ENCODE data around the gene EFCAB9. TPM values are rescaled to one million over a fixed set of nuclear protein-coding genes. Genes with fewer than 3 reads are reported as not detected.

Gene EFCAB9
- total and polyA plus RNA-seq, 2 of the 13 experiments (the other 11 are each of a cell fraction or from before 2014, with no cell fraction given) = not detected

- TF ChIP-seq ZNF225 (CRISPR knock-in tag; IDR thresholded peaks at IDR 0.05) = 0 out of 2 replicates have a peak, but pooled peaks have one; percentile 46
- no peak for TF ChIP-seq ZNF20 (CRISPR knock-in tag; IDR thresholded peaks at IDR 0.05)
- TF ChIP-seq KDM2A (CRISPR knock-in tag; IDR thresholded peaks at IDR 0.05; ENCODE audit: borderline replicate concordance, low read depth) = peak; percentile 44; the same call in 1 of the 2 replicates
- no peak for TF ChIP-seq ZBTB34 (CRISPR knock-in tag; IDR thresholded peaks at IDR 0.05)
- no peak for TF ChIP-seq SAFB2 (CRISPR knock-in tag; IDR thresholded peaks at IDR 0.05; ENCODE audit: borderline replicate concordance, low read depth)
- no peak for TF ChIP-seq SMC3 (IDR thresholded peaks at IDR 0.05; ENCODE audit: low read length)
- no peak for TF ChIP-seq MAFF (IDR thresholded peaks at IDR 0.05; ENCODE audit: low read depth, low read length)
- TF ChIP-seq ZNF749 (CRISPR knock-in tag; IDR thresholded peaks at IDR 0.05; ENCODE audit: borderline replicate concordance) = no peak
- TF ChIP-seq ZNF639 (CRISPR knock-in tag; conservative IDR thresholded peaks at IDR 0.05) = no peak
- TF ChIP-seq SRSF9 (IDR thresholded peaks at IDR 0.05; ENCODE audit: borderline replicate concordance, insufficient read depth, low read depth, low read length, poor library complexity, severe bottlenecking) = no peak
- no peak for TF ChIP-seq ZNF230 (CRISPR knock-in tag; IDR thresholded peaks at IDR 0.05)
- TF ChIP-seq ZNF18 (CRISPR knock-in tag; IDR thresholded peaks at IDR 0.05; ENCODE audit: insufficient replicate concordance) = peak; percentile 52
- TF ChIP-seq REPIN1 (CRISPR knock-in tag; IDR thresholded peaks at IDR 0.05; ENCODE audit: borderline replicate concordance, low read depth) = no peak
- no peak for TF ChIP-seq GPBP1L1 (CRISPR knock-in tag; IDR thresholded peaks at IDR 0.05)
- peak; percentile 41 for TF ChIP-seq FOSL2 (CRISPR knock-in tag; IDR thresholded peaks at IDR 0.05)
- no peak for TF ChIP-seq ZNF703 (CRISPR knock-in tag; IDR thresholded peaks at IDR 0.05; ENCODE audit: borderline replicate concordance)
- no peak for TF ChIP-seq DNMT1 (CRISPR knock-in tag; IDR thresholded peaks at IDR 0.05)
- peak; percentile 81; the same call in 1 of the 2 replicates for TF ChIP-seq AHDC1 (CRISPR knock-in tag; IDR thresholded peaks at IDR 0.05; ENCODE audit: borderline replicate concordance)
Observed at GRCh38 chr5:172156541-172156994, 37.4 kb upstream of the EFCAB9 start (continued).
